GM21723 (cell line): ENCODE measurements around the gene TBX19.
"Not testable (repeated sequence)": the region's sequence is repeated elsewhere in the genome, so short reads cannot be mapped to it uniquely, and the experiment has no call there.

Source experiments
- ATAC-seq: cut with Tn5 transposase; IDR thresholded peaks from one replicate; pipeline ENCODE4 v1.9.1; 2021; ENCODE audit warnings: mild to moderate bottlenecking, moderate library complexity; ENCODE audit not compliant: unreplicated experiment

TBX19 gene

DNA sequence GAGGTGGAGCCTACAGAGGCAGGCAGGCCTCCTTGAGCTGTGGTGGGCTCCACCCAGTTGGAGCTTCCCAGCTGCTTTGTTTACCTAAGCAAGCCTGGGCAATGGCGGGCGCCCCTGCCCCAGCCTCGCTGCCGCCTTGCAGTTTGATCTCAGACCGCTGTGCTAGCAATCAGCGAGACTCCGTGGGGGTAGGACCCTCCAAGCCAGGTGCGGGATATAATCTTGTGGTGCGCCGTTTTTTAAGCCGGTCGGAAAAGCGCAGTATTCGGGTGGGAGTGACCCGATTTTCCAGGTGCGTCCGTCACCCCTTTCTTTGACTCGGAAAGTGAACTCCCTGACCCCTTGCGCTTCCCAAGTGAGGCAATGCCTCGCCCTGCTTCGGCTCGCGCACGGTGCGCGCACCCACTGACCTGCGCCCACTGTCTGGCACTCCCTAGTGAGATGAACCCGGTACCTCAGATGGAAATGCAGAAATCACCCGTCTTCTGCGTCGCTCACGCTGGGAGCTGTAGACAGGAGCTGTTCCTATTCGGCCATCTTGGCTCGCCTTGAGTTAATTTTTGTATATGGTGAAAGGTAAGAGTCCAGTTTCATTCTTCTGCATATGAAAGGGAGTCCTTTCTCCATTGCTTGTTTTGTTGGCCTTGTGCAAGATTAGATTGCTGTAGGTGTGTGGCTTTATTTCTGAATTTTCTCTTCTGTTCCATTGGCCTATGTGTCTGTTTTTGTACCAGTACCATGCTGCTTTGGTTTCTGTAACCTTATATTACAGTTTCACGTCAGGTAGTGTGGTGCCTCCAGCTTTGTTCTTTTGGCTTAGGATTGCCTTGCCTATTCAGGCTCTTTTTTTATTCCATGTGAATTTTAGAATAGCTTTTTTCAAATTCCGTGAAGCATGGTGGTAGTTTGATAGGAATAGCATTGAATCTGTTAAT lies 73.9 kb downstream of the TBX19 start:
- not testable (repeated sequence) for ATAC-seq

DNA sequence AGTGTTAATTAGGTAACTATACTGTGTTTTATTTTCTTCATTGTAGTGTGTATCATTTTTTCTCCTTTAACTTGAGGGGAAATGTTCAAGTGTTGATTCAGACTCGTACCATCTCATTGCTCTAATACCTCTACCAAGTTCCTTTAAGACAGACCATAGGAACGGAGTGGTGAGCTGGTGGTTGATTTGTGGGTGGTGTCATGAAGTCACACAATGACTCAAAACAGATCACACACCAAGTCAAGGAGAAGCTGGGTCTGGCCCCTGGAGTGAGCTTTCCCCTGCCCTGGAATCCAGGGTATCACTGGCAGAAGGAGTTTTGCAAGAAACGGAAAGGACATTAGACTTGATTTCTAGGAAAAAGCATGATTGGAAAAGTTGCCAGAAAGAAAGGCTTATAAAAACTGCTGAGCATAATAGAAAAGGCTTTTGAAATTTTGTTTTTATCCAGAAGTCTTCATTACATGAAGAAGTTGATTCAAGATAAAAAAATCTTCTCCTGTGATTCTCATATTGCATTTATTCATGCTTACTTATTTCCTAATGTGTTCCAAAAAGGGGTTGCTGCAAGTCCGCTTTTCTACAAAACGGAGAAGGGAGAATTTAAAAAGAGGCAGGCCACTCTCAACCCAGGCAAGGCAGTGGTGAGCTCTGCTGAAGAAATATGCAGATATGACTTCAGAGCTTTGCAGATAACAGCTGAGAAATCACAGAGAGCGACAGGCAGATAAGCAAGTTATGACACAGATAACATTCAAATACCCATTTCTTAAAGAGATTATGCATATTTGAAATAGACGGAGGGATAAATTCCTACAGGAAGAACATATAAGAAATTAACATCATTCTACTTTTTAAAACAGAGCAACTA lies 79.7 kb downstream of the TBX19 start:
- ATAC-seq: no peak

DNA sequence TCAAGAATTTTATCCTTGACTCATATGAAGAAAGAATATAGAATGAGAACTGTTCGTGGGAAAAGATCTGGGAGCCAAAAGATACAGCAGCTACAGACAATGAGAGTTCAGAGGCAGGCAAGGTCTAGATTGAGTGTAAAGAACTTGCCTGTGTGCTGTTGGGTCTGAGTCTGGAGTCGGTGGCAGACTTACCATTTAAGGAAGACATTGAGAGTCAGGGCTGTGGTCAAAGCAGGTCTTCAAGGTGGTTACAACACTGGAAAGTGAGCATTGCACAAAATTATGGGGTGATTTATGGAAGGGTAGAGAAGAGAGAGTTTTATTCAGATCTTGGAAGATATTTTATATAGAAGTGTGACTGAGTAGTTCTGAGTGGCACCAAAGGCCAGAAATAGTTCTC lies 80.6 kb downstream of the TBX19 start:
- ATAC-seq: no peak

DNA sequence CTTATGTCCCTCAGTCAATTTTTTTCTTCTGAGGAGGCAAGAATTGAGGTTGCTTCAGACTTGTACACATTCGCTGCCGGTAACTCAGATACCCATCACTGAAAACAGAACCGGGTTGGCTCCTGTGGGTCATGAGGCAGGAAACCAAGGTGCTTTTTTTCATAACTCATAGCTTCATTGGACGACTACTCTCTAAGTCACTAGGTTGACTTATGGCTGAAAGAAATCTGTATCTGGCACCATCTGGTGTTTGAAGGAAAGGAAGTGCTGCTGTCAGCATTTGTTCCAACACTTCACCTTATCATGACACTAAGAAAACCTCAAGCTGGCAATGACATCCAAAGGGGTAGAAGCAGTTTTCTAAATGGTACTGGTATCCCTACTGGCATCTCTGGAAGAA lies 82.3 kb downstream of the TBX19 start:
- no peak for ATAC-seq
